AG09319 (cell line): ENCODE measurements around the gene EGFL7.

Experiments
- DNase-seq: peaks from one replicate; pipeline ENCODE4 v3.0.0-alpha.2; 2010; ENCODE audit warnings: low read depth; ENCODE audit errors: extremely low read depth
- CTCF ChIP-seq: IDR thresholded peaks from 2 replicates; pipeline ENCODE4 v1.5.1; 2011; ENCODE audit warnings: low read depth, mild to moderate bottlenecking, inconsistent platforms, low read length, moderate library complexity

Gene EGFL7

GRCh38 chr9:136720898-136721338 lies 58.2 kb downstream of the EGFL7 start:
- DNase-seq: no peak
- TF ChIP-seq CTCF: no peak

- TF ChIP-seq CTCF: no peak
- no peak for DNase-seq
Measured at GRCh38 chr9:136721339-136722092, 58.8 kb downstream of the EGFL7 start.
